Measurements from ENCODE around the gene PALD1.

The PALD1 gene

DNA sequence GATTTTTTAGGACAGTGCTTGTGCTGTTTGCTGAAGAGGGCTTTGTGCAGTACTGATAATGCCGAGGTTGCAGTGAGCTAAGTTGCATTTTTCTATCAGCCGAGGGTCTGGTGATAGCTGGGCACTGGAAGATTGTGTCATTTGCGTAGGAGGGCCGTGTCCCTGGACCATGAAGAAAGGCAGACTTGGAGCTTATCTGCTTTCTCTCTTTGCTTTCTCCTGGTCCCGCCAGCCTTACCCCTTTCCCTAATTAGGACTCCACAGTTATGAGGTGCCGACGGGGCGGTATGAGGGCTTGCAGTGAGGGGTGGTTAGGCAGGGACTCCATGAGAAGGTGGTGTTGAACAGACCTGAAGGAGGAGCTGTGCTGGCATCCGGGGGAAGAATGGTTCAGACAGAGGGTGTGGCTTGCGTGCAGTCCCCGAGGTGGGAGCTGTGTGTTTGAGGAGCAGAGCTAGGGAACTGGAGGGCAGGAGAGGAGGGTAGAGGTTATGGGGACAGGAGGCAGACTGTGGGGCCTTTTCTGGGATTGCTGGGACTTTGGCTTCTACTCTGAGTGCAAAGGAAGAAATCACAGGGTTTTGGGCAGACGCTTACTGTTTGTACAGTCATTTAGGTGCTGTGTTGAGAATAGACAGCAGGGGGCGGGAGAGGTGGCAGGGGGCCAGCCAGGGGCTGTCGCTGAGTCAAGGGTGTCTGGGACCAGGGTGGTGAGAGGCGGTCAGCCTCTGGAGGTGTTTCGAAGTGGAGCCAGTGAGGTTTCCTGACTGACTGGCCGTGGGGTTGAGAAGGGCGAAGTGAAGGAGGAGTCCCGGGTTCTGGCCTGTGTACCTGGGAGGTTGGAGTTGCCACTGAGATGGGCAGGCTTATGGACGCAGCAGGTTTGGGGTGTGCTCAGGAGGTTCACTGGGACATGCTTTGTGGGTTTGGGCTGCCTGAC is 80.6 kb downstream of the PALD1 start:
- no peak for FAIRE-seq

DNA sequence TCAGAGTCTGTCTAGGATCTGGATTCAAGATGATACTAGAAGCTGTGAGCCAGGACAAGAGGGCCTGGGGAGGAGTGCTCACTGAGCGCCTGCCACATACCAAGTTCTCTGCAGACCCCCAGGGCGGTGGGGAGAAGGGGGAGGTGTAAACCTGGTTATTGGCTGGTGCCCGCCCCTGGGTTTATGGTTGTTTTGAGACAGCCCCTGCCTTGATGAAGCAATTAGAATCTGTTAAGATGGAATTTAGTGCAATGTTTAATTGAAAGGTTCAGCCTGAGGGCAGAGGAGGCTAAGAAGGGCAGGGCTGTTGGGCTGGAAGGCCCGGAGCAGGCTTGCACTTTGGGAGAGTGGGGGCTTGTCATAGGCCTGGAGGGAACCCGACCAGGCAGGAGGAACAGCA is 81.3 kb downstream of the PALD1 start:
- no peak for FAIRE-seq

DNA sequence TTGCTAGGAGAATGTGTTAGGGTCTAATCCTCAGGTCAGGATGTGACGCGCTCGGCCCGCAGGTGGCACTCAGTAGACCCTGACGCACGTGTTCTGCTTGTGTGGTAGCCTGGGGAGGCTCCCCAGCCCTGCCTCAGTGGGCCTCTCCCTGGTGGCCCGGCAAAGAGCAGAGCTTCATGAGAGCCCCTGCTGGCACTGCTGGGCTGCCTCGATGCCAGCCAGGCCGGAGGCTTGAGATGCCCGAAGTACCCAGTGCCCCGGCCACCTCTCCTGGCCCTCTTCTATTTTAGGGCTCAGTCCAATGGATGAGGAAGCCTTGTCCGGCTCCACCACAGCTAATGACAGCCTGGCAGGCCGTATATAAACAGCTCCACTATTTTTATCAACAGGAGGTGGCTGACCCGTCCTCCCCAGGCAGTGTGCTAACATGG is 82.0 kb downstream of the PALD1 start:
- no peak for FAIRE-seq

DNA sequence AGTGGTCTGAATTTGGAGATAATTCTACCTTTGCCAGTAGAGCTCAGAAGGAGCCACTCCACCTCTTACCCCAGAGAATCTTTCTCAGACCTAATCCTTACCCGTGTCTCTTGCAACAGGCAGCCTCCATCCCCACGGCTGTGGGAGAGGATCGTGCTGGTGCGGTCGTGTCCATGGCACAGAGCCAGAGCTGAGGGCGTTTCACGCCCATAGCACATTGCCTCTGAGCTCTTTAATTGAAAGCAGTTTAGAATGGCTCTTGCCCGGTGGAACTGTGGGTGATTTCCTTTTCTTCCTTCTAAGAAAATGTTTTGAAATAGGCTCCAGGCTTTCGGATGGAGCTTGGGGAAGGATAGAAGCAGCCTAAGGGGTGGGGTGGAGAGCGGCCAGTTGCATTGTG is 82.5 kb downstream of the PALD1 start:
- no peak for FAIRE-seq

DNA sequence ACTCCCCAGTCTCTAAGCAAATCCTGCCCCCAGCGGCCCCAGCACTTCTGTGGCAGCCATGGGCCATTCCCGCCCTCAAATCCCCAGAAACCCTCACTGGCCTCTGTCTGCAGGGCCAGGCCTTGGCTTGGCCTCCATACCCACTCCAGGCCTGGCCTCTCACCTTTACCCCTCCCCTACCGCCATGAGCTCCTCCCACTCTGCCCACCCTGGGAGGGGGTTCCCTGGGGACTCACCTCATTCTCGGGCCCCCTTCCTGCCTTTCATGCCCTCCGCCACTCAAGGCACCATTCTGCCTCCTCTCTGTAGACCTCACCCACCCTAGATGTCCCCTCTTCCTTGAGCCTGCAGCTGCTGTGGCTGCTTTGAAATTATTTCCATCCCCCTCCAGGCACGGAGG is 83.0 kb downstream of the PALD1 start:
- FAIRE-seq = no peak

DNA sequence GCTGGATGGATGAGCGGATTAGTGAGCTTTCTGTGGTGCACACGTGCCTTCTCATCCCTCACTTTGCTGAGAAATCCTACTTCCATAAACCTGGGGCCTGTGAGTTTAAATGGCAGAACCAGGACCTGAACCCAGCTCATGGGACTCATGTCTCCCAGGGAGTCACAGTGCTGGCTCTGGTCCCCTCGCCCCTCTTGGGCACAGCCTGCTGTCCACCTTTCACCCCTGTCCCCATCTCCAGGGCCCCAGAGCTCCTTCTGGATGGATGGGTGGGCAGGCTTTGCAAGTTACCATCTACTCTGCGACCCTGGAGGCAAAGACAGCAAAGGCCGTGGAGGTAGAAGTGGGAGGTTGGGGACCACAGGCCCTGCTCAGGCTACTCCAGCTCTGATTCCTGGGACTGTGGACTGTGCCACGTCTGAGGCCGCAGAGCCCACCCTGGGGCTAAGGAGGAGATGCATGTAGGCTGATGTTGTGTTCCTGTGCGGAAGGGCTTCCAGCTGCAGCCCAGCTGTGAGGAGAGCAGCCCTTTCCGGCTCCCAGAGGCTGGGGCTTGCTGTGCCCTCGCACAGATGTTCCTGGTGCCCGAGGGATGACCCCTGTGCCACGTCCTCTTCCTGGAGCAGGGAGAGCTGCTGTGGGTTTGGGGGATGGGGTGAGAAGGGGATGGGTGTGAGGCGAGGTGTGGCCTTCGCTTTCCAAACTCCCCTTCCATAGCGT is 83.6 kb downstream of the PALD1 start:
- no peak for FAIRE-seq

DNA sequence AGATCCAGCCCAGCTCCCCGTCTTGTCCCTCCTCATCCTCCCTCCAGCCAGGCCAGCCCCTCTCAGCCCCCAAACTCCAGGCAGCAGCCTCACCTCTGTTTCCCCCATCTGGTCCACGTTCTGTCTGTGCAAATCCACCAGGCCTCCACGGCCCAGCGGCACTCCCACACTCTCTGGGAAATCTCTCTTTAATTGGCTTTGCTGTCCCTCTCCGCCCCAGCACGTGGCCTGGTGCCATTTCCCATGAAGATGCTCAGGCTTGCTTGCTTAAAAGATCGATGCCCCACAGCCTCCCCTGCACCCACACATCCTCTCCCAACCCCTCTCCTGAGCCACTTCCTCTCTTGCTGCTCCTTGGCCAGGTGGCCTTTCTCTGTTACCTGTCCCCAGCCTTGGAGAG is 84.7 kb downstream of the PALD1 start:
- FAIRE-seq = no peak

DNA sequence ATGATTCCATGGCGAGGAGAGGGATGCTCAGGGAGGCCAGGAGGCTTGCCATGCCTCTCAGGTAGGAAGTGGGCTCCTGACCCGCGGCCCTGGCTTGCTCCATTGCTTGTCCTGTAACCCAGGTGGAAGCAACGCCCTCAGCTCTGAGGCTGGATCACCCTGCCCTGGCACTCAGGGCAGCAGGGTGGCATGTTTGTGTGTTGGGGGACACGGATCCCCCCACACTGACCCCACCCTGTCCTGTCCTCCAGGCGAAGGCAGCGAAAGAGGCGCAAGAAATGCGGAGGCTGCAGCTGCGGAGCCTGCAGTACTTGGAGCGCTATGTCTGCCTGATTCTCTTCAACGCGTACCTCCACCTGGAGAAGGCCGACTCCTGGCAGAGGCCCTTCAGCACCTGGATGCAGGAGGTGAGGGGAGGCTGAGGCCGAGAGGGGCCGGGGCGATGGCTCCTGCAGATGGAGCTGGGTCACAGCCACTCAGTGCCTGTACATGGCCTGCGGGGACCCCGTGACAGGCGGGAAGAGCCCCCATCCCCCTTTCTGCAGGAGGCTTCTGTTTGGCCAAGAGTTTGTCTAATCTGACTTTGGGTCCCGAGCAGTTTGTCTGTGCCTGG is 85.7 kb downstream of the PALD1 start:
- FAIRE-seq = no peak

DNA sequence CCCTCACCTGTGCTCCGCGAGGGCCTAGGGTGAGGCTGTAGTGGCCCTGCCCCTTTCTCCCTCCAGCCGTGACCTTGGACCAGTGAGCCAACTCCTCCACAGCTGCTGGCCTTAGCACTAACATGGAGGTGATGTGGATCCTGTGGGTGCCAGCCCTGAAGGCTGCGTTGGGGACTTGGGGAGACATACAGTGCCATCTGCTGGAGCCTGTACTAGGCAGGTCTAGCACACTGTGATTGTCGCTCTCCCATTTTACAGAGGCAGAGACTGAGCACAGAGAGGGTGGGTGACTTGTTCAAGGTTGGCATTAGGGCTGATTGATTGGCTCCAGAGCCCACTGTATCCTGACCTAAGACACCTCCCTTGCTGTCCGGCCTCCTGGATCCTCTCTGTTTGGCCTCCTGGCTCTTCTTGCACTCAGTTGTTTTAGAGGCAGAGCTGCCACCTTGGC is 86.4 kb downstream of the PALD1 start:
- FAIRE-seq = no peak

DNA sequence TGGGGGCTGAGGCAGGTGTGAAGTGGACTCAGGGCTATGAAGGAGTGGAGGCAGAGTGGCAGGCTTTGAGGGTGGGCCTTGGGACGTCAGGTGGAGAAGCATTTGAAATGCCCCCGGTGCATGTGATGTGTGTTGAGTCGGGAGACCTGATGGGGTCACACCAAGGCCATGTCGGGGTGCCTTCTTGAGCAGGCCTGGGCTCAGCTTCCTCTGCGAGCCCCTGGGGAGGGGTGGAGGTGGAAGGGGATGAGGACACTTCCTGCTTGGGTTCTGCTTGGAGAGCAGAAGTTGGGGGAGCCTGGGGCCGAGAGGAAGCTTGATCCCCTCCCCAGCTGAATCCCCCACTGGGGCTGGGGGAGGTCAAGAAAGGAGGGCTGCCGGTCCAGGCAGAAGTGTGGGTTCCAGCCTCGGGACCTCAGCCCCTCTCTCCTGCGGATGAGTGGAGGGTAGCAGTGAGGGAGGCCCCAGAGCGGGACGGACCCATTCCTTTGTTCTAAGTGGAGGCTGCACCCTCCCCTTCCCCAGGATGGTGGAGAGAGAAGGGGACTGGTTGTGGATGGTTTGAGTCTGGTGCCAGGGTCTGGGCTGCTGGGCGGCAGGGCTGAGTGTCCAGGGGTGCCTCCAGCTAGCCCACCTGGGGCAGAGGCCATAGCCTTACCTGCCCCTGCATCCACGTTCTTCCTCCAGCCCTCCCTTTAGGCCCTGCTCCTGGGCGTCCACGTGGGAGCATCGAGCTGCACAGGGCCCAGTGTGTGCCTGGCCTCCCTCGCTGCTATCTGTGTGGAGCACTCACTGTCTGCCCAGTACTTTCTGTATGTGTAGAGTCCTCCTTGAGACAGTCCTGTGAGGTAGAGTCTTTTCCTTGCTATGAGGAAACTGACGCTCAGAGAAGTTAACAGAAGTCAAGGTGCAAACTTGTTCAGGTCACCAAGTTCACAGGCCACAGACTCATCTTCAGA is 87.3 kb downstream of the PALD1 start:
- FAIRE-seq = no peak

DNA sequence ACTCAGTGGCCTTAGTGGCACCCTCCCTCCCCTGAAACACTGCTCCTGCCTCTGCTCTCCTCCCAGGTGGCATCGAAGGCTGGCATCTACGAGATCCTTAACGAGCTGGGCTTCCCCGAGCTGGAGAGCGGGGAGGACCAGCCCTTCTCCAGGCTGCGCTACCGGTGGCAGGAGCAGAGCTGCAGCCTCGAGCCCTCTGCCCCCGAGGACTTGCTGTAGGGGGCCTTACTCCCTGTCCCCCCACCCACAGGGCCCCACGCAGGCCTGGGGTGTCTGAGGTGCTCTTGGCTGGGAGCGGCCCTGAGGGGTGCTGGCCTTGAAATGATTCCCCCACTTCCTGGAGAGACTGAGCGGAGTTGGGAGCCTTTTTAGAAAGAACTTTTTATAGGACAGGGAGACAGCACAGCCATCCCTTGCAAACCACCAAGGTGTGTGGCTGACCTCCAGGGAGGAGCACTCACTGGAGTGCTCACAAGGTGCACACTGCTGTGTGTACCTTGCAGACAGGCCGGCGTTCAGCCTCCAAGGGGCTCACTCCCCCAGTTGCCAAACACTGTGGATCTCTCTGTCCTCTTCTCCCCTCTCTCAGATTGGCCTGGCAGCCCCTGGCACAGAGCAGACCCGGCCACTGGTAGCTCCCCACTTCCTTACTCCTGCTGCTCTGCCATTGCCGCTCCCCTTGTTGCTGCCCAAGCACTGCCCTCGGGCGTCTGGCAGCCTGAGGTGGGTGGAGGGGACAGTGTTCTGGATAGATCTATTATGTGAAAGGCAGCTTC is 88.1 kb downstream of the PALD1 start:
- FAIRE-seq = no peak

DNA sequence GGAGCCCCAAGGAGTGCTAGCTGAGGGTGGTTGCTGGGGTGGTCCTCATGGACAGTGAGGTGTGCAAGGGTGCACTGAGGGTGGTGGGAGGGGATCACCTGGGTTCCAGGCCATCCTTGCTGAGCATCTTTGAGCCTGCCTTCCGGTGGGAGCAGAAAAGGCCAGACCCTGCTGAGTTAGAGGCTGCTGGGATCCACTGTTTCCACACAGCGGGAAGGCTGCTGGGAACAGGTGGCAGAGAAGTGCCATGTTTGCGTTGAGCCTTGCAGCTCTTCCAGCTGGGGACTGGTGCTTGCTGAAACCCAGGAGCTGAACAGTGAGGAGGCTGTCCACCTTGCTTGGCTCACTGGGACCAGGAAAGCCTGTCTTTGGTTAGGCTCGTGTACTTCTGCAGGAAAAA is 89.0 kb downstream of the PALD1 start:
- no peak for FAIRE-seq

DNA sequence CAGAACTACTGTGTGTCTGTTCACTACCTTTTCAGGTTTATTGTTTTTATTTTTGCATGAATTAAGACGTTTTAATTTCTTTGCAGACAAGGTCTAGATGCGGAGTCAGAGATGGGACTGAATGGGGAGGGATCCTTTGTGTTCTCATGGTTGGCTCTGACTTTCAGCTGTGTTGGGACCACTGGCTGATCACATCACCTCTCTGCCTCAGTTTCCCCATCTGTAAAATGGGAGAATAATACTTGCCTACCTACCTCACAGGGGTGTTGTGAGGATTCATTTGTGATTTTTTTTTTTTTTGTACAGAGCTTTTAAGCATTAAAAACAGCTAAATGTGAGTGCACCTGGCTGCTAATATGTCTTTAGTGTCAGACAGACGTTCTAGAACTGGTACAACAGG is 89.5 kb downstream of the PALD1 start:
- no peak for FAIRE-seq

DNA sequence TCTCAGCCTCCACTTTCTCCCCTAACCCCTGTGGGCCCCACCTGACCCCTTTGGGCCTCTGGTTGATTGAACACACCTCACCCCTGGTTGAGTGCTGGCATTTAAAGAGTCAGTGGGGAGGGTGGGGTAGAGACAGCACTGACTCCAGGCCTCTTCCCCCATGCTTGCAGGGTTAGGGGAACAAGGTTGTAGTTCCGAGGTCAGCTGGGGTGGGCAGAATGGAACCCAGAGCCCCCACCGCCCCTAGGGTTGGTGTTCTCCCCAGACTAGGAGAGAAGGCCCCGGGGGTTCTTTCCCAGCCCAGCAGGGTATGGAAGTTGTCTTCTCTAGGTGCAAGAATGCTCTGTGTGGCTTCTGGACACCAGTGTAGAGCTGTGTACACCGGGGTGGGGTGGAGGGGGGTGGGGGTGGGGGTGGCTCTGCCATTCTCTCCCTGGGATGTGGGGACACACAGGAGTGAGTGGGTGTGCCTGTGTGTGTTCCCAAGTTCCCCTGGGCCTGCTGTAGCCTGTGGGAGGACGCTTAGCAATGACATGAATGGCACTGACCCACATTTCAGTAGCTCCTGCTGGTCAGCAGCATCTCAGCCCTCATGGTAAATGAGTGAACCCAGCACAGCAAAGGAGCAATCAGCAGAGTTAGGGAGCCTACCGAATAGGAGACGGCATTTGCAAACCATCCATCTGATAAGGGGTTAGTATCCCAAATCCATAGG is 90.4 kb downstream of the PALD1 start:
- FAIRE-seq = no peak

DNA sequence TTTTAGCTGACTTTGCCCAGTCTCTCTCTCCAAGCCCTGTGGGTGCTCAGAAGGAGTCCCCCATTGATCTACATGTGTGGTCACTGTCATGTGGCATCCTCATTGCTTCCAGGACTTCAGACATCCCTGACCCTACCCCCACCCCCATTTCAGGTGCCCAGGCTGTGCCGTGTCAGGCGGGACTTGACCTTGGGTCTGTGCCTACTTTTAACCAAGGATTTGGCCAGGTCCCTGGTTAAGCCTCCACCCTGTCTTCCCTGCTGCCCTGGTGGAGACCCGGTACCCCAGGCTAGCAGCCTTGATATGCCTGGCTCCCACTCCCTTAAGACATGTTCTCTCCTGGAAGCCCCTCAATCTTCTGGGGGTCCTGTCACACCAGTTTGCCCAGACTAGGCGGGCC is 92.7 kb downstream of the PALD1 start:
- no peak for FAIRE-seq

DNA sequence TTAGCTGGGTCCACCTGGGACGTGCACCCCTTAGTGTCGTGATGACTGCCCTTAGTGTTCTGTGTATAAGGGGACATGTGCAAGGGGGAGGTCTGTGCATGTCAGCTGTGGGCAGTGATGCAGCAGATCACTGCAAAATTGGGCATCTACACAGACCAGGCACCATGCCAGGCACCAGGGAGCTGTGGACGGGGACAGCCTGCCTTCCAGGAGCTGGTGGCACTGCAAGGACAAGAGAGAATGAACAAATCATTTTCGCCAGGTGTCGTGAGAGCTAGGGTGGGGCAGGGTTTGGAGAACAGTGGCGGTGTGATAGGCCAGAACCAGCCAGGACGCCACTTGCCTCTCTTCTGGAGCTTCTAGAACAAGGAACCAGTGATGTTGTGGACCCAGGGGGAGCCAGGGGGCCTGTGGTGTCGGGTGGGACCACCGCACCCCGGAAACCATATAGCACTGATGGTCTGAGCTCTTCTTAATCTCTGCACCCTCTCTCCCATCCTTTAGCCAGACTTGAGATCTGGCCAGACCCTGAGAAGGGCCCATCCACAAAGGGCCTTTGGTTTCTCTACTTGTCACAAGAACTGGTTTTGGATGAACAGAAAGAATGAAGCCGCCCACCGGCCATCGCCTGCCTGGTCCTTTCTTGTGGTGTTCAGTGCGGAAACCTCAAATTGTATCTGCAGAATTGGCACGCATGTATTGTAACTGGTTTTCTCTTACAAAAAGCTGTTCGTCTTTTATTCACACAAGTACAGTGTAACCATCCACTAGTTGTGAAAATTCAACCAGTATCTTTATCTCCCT is 93.3 kb downstream of the PALD1 start:
- FAIRE-seq = no peak

DNA sequence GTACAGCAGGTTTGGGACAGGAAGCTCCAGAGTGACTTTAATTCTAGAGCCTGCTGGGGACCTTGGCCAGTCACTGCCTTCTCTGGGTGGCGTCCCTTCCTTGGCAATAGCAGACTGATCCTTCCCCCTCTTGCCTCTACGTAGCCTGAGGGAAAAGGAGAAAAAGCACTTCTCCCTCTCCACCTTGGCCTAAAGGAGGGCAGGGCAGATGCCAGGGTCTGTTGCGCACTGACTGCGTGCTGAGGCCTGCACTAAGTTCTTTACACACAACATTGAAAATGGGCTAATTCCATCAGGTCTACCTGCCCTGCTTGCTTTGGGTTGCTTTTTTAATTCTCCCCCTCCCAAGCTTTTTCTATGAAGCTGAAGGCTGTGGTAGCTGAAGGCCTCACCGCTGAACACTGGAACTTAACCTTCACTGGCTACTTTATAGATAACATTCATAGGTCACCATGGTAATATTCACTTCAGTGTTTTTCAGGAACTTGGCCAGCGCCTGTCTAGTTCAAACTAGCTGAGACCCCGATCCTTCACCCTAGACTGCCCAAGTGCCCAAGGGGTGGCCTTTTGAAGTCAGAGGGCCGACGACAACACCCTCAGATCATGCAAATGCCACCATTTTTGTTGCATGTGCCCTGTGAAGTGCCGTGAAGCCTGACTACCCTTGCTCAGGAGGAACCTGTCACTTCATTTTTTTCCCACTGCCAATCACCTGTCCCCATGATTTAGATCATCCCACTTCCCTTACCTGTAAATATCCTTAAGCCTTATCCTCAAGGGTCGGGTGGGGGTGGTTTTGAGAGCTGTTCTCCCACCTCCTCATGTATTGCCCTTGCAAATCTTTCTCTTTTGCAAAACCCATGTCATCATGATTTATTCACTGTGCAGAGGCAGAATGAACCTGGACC is 95.3 kb downstream of the PALD1 start:
- FAIRE-seq = no peak

DNA sequence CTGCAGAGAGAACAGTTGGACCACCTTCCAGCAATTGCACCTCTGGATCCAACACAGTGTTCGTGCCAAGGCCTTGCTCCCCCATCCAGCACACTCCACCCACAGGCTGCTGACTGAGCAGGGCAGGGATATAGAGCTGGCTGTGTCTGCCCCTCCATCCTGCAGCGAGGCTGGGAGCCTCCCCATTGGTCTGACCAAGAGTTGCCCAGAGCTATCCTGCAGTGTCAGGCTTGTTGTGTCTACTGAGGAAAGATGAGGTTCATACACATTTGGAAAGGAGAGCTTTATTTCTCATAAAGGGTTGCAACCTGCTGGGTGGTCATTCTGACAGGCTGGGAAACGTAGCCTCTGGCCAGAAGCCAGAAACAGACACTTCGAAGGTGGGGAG is 96.9 kb downstream of the PALD1 start:
- no peak for FAIRE-seq
